ENCODE results near the gene RIPOR3.

The RIPOR3 gene

DNA sequence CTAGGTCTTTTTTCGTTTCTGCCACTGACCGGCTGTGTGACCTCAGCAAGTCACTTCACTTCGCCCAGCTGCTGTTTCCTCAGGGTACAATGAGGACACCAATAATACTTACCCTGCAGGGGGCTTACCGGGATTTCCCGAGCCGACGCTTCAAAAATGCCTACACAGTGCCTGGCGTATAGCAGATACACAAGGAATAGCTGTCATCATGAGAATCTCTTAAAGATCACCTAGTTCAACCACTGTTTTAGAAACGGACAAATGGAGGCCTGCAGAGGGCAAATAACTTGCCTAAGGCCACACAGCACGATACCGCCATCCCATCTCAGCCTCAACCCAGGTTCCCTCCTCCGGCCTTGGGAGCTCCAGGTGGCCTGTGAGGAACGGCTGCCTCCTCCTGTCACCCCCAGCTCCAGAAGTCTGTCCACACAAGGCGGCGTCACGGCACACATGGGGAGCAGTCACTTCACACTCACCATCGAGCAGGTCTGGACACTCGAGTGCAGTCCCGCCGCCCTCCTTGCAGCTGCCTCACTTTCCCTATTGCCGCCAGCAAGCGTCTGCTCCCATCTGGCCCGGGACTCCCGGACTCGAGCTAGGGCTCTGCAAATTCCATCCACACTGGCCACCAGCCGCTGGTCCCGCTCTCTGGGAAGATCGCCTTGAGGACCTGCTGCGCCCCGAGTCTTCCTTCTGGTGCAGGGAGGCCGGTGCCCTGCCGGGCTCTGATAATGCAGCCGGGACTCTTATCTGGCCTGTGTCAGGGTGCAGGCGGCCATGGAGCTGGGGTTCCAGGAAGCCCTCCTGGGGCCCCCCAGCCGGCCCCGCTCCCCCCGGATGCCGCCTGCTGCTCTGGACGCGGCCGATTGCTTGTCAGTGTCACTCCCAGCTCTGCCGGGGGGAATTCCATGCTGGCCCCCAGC, at the start of gene RIPOR3:
Gene RIPOR3, minus strand, starts transcription at position 893 of the 923 bp plus-strand sequence. Its CDS starts 414 bp downstream, at position 479.
- DNase-seq (ENCODE audit: low read depth), result no peak
- TF ChIP-seq, protein P1, sequence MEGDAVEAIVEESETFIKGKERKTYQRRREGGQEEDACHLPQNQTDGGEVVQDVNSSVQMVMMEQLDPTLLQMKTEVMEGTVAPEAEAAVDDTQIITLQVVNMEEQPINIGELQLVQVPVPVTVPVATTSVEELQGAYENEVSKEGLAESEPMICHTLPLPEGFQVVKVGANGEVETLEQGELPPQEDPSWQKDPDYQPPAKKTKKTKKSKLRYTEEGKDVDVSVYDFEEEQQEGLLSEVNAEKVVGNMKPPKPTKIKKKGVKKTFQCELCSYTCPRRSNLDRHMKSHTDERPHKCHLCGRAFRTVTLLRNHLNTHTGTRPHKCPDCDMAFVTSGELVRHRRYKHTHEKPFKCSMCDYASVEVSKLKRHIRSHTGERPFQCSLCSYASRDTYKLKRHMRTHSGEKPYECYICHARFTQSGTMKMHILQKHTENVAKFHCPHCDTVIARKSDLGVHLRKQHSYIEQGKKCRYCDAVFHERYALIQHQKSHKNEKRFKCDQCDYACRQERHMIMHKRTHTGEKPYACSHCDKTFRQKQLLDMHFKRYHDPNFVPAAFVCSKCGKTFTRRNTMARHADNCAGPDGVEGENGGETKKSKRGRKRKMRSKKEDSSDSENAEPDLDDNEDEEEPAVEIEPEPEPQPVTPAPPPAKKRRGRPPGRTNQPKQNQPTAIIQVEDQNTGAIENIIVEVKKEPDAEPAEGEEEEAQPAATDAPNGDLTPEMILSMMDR (IDR thresholded peaks at IDR 0.05; ENCODE audit: insufficient read depth, low read depth, low read length, missing control alignments), result no peak
- no peak within 1 kb of the TSS for H3K4me3 ChIP-seq (ENCODE audit: low read length)

GRCh38 chr20:50737352-50737751, 46.0 kb upstream of the RIPOR3 start:
- DNase-seq (ENCODE audit: low read depth), result no peak
- H3K4me3 ChIP-seq (ENCODE audit: low read length), result no peak overlapping the region
- TF ChIP-seq, protein P1 (IDR thresholded peaks at IDR 0.05; ENCODE audit: insufficient read depth, low read depth, low read length, missing control alignments), result no peak

DNA sequence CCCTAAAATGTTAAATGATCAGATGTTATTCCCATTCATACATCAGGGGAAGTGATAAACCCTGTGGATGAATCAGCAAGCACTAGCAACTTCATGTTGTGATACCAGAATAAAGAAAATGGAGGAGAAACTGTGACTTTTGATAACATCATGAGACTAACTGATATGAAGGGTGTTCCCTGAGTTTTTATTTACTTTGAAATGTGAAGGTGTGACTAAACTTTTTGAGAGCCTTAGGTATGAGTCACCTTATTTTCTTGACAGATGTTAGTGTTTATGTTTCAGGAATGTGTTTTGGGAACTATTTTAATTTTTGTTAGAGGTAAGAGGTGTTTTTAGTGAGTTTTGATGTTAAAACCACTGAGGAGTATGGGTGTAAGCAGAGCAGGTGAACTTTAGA, 44.5 kb upstream of the RIPOR3 start:
- H3K4me3 ChIP-seq (ENCODE audit: low read length), result no peak overlapping the region
- TF ChIP-seq, protein P1 (IDR thresholded peaks at IDR 0.05; ENCODE audit: insufficient read depth, low read depth, low read length, missing control alignments), result no peak
- DNase-seq (ENCODE audit: low read depth), result peak; percentile 78

- no peak overlapping the region for H3K4me3 ChIP-seq (ENCODE audit: low read length)
- DNase-seq (ENCODE audit: low read depth), result no peak
- TF ChIP-seq, protein P1 (IDR thresholded peaks at IDR 0.05; ENCODE audit: insufficient read depth, low read depth, low read length, missing control alignments), result no peak
These were observed 43.7 kb upstream of the RIPOR3 start for GRCh38 chr20:50734730-50735679.

DNA sequence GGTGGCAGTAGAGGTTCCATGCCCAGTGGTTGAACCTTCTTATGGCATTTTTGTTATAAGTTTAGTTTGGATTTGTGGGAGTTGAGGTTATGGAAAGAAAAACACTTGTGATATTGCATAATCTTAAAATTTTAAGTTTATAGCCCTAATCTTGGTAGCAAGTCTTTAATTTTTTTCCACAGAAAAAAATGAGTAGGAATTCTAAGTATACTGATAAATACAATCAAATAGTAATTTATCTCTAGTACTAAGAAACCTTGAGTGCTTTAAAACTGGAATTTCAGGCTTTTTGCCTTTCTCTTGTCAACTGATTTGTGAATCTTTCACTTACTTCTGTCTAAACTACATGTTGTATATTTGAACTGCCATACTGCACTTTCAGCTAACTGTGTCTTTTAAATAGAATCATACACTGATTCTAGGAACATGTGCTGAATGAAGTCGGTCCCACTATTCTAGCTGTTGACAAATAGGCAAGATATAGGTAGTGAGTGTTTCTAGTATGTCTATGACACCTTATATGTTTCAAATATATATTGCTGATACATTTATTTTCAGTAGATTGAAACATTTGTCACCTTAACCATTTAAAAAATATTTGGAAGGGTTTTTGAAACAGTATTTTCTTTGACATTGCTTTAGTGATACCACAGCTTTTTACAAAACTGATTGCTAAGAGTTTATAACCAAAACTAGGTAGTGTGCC, 42.5 kb upstream of the RIPOR3 start:
- peak overlapping the region; percentile 26 for H3K4me3 ChIP-seq (ENCODE audit: low read length)
- no peak for DNase-seq (ENCODE audit: low read depth)
- TF ChIP-seq, protein P1 (IDR thresholded peaks at IDR 0.05; ENCODE audit: insufficient read depth, low read depth, low read length, missing control alignments), result no peak

DNA sequence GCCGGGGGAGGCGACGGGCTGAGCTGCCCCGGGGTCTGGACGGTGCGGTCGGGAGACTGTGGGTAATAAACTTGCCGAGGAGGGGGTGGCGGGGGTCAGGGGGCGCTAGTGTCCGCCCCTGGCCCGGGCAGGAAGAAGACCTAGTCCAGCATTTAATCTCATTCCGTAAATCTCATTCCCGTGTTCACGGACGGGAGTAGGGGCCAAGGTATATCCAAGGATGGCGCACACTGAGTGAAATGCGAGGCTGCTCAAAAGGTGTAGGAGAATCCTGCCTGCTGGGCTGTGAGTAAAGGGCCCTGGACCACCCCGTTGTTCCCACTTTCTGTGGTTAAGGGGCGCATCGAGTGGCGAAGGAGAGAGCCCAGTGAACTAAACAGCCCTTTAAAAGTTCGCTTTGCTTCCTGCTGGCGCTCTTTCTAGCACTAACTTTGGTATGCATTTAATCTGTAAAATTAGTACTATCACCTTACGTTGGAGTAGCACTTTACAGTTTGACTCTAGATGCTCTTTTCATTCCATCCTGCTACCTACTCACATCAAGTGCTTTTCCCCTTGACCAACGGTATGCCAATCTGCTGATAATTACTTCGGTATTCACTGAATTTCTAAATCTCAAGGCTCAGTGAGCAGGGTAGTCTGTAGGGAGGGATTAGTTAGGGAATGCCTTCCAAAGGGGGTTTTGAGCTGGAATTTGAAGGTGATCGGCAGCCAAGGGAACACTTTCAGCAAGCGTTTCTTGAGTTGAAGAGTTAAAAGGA, 40.8 kb upstream of the RIPOR3 start:
- TF ChIP-seq, protein P1 (IDR thresholded peaks at IDR 0.05; ENCODE audit: insufficient read depth, low read depth, low read length, missing control alignments), result no peak
- H3K4me3 ChIP-seq (ENCODE audit: low read length), result peak overlapping the region; percentile 87
- DNase-seq (ENCODE audit: low read depth), result peak; percentile 29

All from epithelial cell of esophagus (primary cell).